Stomach (tissue), 9 donors: Measurements from ENCODE around the gene SCAI. TPM values are rescaled to one million over a fixed set of nuclear protein-coding genes. Genes with fewer than 3 reads are reported as not detected.
"Not testable (repeated sequence)": the region's sequence is repeated elsewhere in the genome, so short reads cannot be mapped to it uniquely, and the experiment has no call there.

ENCODE experiments used
- DNase-seq, 2 donors: peaks; one replicate each; pipeline versions ENCODE4 v3.0.0 to v3.0.0-alpha.2; 2013 to 2019
- H3K27ac ChIP-seq, 5 donors: fragments of 200-600 bp in 4 of 5; sonication (generic) in 4 of 5; one replicate each; pipeline ENCODE4 v1.5.1; 2013 to 2019; ENCODE audit warnings: mild to moderate bottlenecking in 1 of 5, moderate library complexity in 1 of 5
- H3K27me3 ChIP-seq, 3 donors: fragments of 200-600 bp; sonication (generic); one replicate each; pipeline ENCODE4 v1.5.1; 2017 to 2019; ENCODE audit warnings: mixed run types in 1 of 3
- H3K36me3 ChIP-seq, 4 donors: fragments of 200-600 bp; sonication (generic); 1 replicate in 3 of 4; 2 replicates in 1 of 4; pipeline ENCODE4 v1.5.1; 2016 to 2019
- H3K4me1 ChIP-seq, 4 donors: fragments of 200-600 bp; sonication (generic); one replicate each; pipeline ENCODE4 v1.5.1; 2016 to 2019
- H3K4me3 ChIP-seq, 4 donors: fragments of 200-600 bp; sonication (generic) in 3 of 4; one replicate each; pipeline ENCODE4 v1.5.1; 2016 to 2019; ENCODE audit warnings: mild to moderate bottlenecking in 1 of 4
- H3K9me3 ChIP-seq, 4 donors: fragments of 200-600 bp; sonication (generic); one replicate each; pipeline ENCODE4 v1.5.1; 2016 to 2019
- EP300 ChIP-seq: sonication (generic); formaldehyde crosslinking; IDR thresholded peaks from one replicate; pipeline ENCODE4 v1.6.1; 2017; ENCODE audit warnings: antibody characterized with exemption
- POLR2A ChIP-seq, 4 donors: fragments of 450-650 bp; IDR thresholded peaks; one replicate each; pipeline ENCODE4 v1.6.1; 2016; ENCODE audit warnings: antibody characterized with exemption in 4 of 4, control low read depth in 2 of 4, mild to moderate bottlenecking in 1 of 4, moderate library complexity in 1 of 4
- POLR2AphosphoS5 ChIP-seq, 3 donors: sonication (generic); formaldehyde crosslinking; IDR thresholded peaks; one replicate each; pipeline ENCODE4 v1.6.1; 2016; ENCODE audit warnings: antibody characterized with exemption in 3 of 3
- WGBS, 5 donors: extraction: QIAGEN DNeasy Blood & Tissue Kit in 3 of 5; methylation state at CpG; one replicate each; pipeline versions ENCODE4 v1.1.5 to v1.1.7; 2013 to 2018; 5-methylcytosine and 5-hydroxymethylcytosine counted together
- intact Hi-C: fragments of 100-400 bp; cut with DNase I; formaldehyde crosslinking; loops from one replicate; pipeline ENCODE4 v1.15.1; 2023; ENCODE audit warnings: low total_unique reads
- polyA plus RNA-seq, 3 donors: library from polyadenylated mRNA; stranded (reverse); fragments of 200-250 nt; gene quantifications; one replicate each; pipeline ENCODE4 v1.2.3, GENCODE V29; 2013
- total RNA-seq, 5 donors: library from RNA; depleted of rRNA; stranded (reverse); fragments of >200 nt; gene quantifications; one replicate each; pipeline versions ENCODE4 v1.1.0 to v1.2.3, GENCODE V29; 2014 to 2016
- TF ChIP-seq, protein P1 (sequence below), 7 experiments: fragments of 450-650 bp in 4 of 7; fragments of 200-600 bp in 3 of 7; sonication (generic) in 3 of 7; IDR thresholded peaks; one replicate each; pipeline ENCODE4 v1.5.1; 2016 to 2019; ENCODE audit warnings: antibody characterized with exemption in 7 of 7, control low read depth in 2 of 7, mild to moderate bottlenecking in 1 of 7
- donor health status: healthy with polysubstance abuse.
- donor health status: Bipolar disorder and iron deficiency.
- donor health status: healthy.

The SCAI gene
- total and polyA plus RNA-seq, 8 donors = 0.46 to 21.0 (median 3.1) TPM

- intact Hi-C loops = no loop called here
- WGBS, 5 donors = 71 to 80% (median 77%) methylated on average over 2 of the region's 2 CpGs
- H3K27ac ChIP-seq = peak overlapping the region in 3 of 5 donors; percentile 4 to 49 (median 8)
Observed at GRCh38 chr9:125126019-125126746, 17.1 kb downstream of the SCAI start.

GRCh38 chr9:125125523-125125922 lies 17.8 kb downstream of the SCAI start:
- peak overlapping the region in 3 of 5 donors; percentile 4 to 49 (median 8) for H3K27ac ChIP-seq
- TF ChIP-seq, protein P1, sequence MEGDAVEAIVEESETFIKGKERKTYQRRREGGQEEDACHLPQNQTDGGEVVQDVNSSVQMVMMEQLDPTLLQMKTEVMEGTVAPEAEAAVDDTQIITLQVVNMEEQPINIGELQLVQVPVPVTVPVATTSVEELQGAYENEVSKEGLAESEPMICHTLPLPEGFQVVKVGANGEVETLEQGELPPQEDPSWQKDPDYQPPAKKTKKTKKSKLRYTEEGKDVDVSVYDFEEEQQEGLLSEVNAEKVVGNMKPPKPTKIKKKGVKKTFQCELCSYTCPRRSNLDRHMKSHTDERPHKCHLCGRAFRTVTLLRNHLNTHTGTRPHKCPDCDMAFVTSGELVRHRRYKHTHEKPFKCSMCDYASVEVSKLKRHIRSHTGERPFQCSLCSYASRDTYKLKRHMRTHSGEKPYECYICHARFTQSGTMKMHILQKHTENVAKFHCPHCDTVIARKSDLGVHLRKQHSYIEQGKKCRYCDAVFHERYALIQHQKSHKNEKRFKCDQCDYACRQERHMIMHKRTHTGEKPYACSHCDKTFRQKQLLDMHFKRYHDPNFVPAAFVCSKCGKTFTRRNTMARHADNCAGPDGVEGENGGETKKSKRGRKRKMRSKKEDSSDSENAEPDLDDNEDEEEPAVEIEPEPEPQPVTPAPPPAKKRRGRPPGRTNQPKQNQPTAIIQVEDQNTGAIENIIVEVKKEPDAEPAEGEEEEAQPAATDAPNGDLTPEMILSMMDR (IDR thresholded peaks at IDR 0.05) = no peak
- TF ChIP-seq EP300 = no peak
- TF ChIP-seq POLR2AphosphoS5 (IDR thresholded peaks at IDR 0.05) = no peak
- TF ChIP-seq POLR2A (IDR thresholded peaks at IDR 0.05) = no peak

More at GRCh38 chr9:125126019-125126746, 17.1 kb downstream of the SCAI start:
- Histone ChIP-seq H3K36me3 (no peaks in the 10 kb centered on the region), H3K4me1 (peaks cover 0 to 10% (median 5%) of the 10 kb centered on the region in 4 donors), H3K9me3 (no peaks in the 10 kb centered on the region), H3K27me3 (no peaks in the 10 kb centered on the region), H3K4me3 (no peak overlapping the region)
- DNase-seq = peak; percentile 52 to 91
- peak in 1 of 3 donors; percentile 67 for TF ChIP-seq POLR2AphosphoS5 (IDR thresholded peaks at IDR 0.05)
- TF ChIP-seq, protein P1 (IDR thresholded peaks at IDR 0.05) = no peak

GRCh38 chr9:125121146-125121545 lies 22.2 kb downstream of the SCAI start:
- H3K27me3 ChIP-seq = no peaks in the 10 kb centered on the region
- DNase-seq = peak in 1 of 2 donors; percentile 22
- 65 to 88% (median 75%) methylated on average over 2 of the region's 2 CpGs for WGBS, 5 donors

More at GRCh38 chr9:125125523-125125922, 17.8 kb downstream of the SCAI start:
- Histone ChIP-seq H3K4me1 (peaks cover 0 to 10% (median 5%) of the 10 kb centered on the region in 4 donors), H3K4me3 (no peak overlapping the region), H3K27me3 (no peaks in the 10 kb centered on the region), H3K36me3 (no peaks in the 10 kb centered on the region), H3K9me3 (no peaks in the 10 kb centered on the region)
- intact Hi-C loops = no loop called here
- DNase-seq = no peak
- WGBS, 5 donors = 85 to 91% (median 91%) methylated on average over 7 of the region's 7 CpGs

DNA sequence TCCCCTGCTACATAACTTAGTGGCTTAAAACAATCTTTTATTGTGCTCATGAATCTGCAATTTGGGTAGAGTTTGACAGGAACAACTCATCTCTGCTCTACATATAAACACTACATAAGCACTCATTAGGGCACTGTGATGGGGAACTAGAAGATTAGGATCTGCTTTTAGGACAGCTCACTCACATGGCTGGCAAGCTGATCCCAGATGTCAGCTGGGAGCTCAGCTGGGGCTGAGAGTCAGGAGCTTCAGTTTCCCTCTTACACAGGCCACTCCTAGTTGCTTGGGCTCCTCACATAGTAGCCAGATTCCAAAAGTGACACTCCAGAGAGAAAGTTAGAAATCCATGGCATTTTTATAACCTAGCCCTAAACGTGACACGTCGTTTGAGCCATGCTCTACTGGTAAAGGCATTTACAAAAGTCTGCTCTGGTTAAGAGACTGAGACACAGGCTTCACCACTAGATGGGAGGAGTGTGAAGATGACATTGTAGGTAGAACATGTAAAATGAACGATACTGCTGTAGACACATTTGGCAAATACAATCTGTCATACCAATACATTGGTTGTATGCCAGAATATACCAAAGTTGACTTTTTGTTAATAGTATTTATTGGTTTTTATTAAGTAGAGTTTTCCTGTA lies 23.6 kb downstream of the SCAI start:
- Histone ChIP-seq H3K27ac (no peak overlapping the region), H3K36me3 (no peaks in the 10 kb centered on the region), H3K27me3 (no peaks in the 10 kb centered on the region), H3K4me3 (no peak overlapping the region), H3K4me1 (no peaks in the 10 kb centered on the region), H3K9me3 (no peaks in the 10 kb centered on the region)
- intact Hi-C loops = no loop called here
- TF ChIP-seq POLR2A (IDR thresholded peaks at IDR 0.05) = no peak
- no peak for TF ChIP-seq EP300
- TF ChIP-seq, protein P1 (IDR thresholded peaks at IDR 0.05) = no peak
- no peak for TF ChIP-seq POLR2AphosphoS5 (IDR thresholded peaks at IDR 0.05)
- DNase-seq = no peak
- WGBS, 5 donors = 69 to 81% (median 75%) methylated on average over 4 of the region's 4 CpGs

More at GRCh38 chr9:125121146-125121545, 22.2 kb downstream of the SCAI start:
- H3K4me3 ChIP-seq = no peak overlapping the region
- TF ChIP-seq POLR2AphosphoS5 (IDR thresholded peaks at IDR 0.05) (no peak), EP300 (no peak), POLR2A (IDR thresholded peaks at IDR 0.05) (no peak)
- TF ChIP-seq, protein P1 (IDR thresholded peaks at IDR 0.05) = no peak
- peaks cover 0 to 5% (median 2%) of the 10 kb centered on the region in 4 donors for H3K4me1 ChIP-seq
- no peaks in the 10 kb centered on the region for H3K36me3 ChIP-seq
- intact Hi-C loops = no loop called here
- no peaks in the 10 kb centered on the region for H3K9me3 ChIP-seq
- H3K27ac ChIP-seq = no peak overlapping the region

DNA sequence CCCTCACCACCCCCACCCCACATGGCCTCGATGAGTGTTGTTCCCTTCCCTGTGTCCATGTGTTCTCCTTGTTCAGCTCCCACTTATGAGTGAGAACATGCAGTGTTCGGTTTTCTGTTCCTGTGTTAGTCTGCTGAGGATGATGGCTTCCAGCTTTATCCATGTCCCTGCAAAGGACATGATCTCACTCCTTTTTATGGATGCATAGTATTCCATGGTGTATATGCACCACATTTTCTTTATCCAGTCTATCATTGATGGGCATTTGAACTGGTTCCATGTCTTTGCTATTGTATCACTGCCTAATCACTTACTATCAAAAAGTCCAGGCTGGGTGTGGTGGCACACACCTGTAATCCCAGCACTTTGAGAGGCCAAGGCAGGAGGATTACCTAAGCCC lies 24.6 kb downstream of the SCAI start:
- H3K4me1 ChIP-seq, H3K36me3 ChIP-seq, H3K27me3 ChIP-seq, intact Hi-C loops, H3K27ac ChIP-seq, H3K4me3 ChIP-seq, DNase-seq, H3K9me3 ChIP-seq: not testable (repeated sequence)
- 94 to 100% (median 96%) methylated on average over 2 of the region's 2 CpGs for WGBS, 5 donors

- DNase-seq, H3K27ac ChIP-seq, H3K4me3 ChIP-seq, H3K36me3 ChIP-seq, H3K27me3 ChIP-seq, H3K4me1 ChIP-seq, intact Hi-C loops, H3K9me3 ChIP-seq: not testable (repeated sequence)
- 82 to 98% (median 96%) methylated on average over 4 of the region's 4 CpGs for WGBS, 5 donors
Observed at GRCh38 chr9:125114503-125114902, 28.8 kb downstream of the SCAI start.
